GM23338 (cell line): ENCODE results near the gene CCL14. TPM values are rescaled to one million over a fixed set of nuclear protein-coding genes. Genes with fewer than 3 reads are reported as not detected.

Source experiments
- CREB1 ChIP-seq: fragments of 250-450 bp; sonication (Bioruptor Pico); IDR thresholded peaks from 2 replicates; pipeline ENCODE4 v1.5.0; 2020; ENCODE audit warnings: low read depth, mild to moderate bottlenecking, moderate library complexity
- JUNB ChIP-seq: IDR thresholded peaks from one replicate; pipeline ENCODE4 v1.6.1; 2016; ENCODE audit warnings: antibody characterized with exemption; ENCODE audit not compliant: unreplicated experiment
- POLR2AphosphoS5 ChIP-seq: IDR thresholded peaks from 2 replicates; pipeline ENCODE4 v1.6.1; 2016; ENCODE audit warnings: antibody characterized with exemption, low read depth
- REST ChIP-seq: IDR thresholded peaks from one replicate; pipeline ENCODE4 v1.6.1; 2018; ENCODE audit warnings: antibody characterized with exemption; ENCODE audit not compliant: unreplicated experiment
- ZNF462 ChIP-seq: fragments of 250-450 bp; sonication (Bioruptor Pico); IDR thresholded peaks from 2 replicates; pipeline ENCODE4 v1.5.0; 2020; ENCODE audit warnings: mild to moderate bottlenecking, moderate library complexity
- polyA plus RNA-seq: library from polyadenylated mRNA; unstranded; fragments of >200 nt; fragmentation: Nextera tagmentation; extraction: Ambion mirVana; gene quantifications from 2 replicates; pipeline ENCODE4 v1.2.1, GENCODE V29; 2016
- total RNA-seq: library from RNA; depleted of rRNA; stranded (reverse); fragments of >200 nt; shearing (Covaris generic); gene quantifications from 2 replicates; pipeline ENCODE4 v1.2.3, GENCODE V29; 2014

Gene CCL14
- total and polyA plus RNA-seq, 2 experiments from 2014 or later: not detected

GRCh38 chr17:35977509-35977908 lies 9.0 kb downstream of the CCL14 start (continued):
- TF ChIP-seq REST: no peak
- no peak for TF ChIP-seq POLR2AphosphoS5
- no peak for TF ChIP-seq ZNF462 (CRISPR knock-in tag)
- TF ChIP-seq JUNB: no peak
- no peak for TF ChIP-seq CREB1 (CRISPR knock-in tag)
